ENCODE data around the gene TPCN2.
"Not testable (repeated sequence)": the region's sequence is repeated elsewhere in the genome, so short reads cannot be mapped to it uniquely, and the experiment has no call there.

The TPCN2 gene

DNA sequence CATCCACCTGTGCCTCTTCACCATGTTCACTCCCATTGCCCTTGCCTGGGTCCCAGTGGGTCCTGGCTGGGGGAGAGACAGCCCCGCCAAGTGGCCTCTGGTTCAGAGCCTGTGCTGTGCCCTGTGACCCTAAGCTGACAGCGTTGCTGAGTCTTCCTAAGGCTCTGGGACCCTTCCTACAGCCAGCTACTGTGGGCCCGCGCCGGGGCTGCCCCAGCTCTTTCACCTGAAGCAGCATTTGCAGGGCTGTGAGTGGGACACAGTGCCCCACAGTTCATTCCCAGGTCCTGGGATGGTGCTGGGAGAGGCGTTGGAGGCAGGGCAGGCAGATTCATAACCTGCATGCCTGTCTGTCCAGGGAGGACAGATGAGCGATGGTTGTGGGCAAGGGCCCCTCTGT is 10.7 kb downstream of the TPCN2 start:
- DNase-seq = no peak

- DNase-seq = no peak
Measured at GRCh38 chr11:69059985-69060384, 11.3 kb downstream of the TPCN2 start.

DNA sequence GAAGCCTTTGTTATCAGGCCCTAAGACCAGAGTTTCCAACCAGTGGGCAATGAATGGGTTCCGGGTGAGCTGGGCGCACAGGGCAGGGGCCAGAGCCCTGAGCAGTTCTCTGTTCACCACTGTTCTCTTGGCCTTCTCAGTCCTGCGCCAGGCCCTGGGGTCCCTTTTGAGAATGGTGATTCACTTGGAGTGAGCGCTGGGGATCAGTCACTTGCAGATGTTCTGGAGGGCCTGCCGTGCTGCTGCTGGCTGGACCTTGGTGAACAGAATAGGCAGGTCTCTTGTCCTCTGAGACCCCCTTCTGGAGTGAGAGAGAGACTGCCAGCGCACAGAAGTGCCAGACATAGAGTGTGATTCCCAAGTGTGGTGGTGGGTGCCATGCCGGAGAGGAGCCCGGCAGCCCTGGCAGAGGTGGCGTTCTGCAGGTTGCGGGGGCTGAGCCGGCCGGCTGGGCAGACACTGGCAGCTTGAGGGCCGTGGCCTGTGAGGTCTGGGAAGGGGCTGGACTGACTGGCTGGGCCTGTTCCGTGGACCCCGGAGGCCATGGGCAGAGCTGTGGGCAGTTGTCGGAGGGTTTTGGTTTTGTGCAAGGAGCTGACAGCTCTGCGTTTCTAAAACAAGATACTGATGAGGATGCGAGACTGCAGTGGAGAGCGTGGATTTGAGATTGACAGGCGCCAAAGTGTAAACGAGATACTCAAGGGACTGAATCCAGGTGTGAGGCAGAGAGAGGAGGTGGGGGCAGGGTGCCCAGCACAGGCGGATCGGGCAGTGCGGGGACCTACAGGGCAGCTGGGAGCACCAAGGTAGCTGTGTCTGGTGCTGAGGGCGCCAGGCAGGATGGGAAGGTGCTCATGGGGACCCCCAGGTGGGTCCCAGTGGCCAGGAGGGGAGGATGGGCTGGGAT is 12.3 kb downstream of the TPCN2 start:
- no peak for DNase-seq

DNA sequence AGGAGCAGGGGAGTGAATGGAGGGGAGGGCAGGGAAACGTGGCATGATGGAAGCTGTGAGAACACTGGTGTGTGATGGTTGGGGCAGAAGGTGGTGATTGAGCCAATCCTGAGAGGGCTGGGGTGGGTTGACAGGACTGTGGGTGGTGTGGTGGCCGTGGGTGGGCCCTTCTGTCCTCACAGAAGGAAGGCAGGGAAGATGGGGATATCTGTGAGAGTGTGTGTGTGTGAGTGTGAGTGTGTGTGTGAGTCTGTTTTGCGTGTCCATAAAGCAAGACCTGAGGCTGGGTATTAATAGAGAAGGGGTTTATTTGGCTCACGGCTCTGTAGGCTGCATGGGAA is 13.0 kb downstream of the TPCN2 start:
- no peak for DNase-seq

DNA sequence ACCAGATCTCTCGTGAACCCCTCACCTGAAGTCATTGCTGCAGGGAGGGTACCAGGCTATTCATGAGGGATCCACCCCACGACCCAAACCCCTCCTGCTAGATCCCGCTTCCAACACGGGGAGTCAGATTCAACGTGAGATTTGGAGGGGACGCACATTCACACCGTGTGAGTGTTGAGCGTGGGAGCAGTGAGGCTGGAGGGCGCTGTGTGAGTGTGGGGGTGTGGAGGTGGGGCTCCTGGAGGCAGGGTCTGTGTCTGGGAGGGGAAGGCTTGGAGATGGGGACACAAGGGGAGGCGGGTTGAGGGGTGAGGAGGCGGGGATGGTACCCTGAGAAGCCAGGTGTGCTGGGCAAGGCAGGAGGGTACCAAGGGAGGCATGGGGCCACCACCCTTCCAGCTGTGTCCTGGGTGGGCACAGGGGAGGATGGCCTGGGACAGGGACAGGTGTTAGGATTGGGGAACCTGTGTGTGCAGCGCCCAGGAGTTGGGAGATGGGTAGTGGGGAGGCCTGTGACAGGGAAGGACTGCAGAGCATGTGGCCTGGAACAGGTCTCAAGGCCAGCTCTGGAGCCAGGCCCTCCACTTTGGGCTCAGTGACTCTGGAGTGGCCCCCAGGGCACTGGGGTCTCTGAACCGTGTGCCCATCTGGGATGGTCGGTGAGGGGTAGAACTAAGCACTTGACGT is 13.6 kb downstream of the TPCN2 start:
- DNase-seq = no peak

- no peak for DNase-seq
Measured at GRCh38 chr11:69062873-69063651, 14.3 kb downstream of the TPCN2 start.

GRCh38 chr11:69063652-69064260 is 15.0 kb downstream of the TPCN2 start:
- no peak for DNase-seq

DNA sequence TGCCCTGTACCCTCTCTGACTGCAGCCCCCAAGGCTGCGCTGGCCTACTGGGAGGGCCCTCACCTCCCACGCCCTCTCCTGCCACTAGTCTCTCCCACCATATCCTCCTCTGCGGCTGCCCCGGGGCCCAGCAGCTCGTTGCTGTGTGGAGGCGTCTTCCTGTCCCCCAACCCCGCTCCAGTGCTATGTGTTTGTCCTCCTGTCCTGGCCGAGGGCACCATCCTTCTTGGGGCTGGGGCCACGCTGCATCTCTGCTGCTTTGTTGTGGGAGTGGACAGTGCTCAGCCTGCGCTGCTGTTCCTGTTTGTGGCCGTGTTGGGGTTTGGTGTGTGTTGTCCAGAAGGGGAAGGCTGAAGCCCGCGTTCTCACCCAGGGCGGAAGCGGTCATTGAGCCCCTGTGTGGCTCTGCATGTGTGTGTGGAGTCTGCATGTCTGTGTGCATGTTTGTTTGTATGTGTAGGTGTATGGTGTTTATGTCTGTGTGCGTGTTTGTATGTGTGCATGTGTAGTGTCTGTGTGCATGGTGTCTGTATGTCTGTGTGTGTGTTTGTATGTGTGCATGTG is 15.7 kb downstream of the TPCN2 start:
- DNase-seq = no peak

GRCh38 chr11:69065147-69065710 is 16.5 kb downstream of the TPCN2 start:
- DNase-seq = no peak

DNA sequence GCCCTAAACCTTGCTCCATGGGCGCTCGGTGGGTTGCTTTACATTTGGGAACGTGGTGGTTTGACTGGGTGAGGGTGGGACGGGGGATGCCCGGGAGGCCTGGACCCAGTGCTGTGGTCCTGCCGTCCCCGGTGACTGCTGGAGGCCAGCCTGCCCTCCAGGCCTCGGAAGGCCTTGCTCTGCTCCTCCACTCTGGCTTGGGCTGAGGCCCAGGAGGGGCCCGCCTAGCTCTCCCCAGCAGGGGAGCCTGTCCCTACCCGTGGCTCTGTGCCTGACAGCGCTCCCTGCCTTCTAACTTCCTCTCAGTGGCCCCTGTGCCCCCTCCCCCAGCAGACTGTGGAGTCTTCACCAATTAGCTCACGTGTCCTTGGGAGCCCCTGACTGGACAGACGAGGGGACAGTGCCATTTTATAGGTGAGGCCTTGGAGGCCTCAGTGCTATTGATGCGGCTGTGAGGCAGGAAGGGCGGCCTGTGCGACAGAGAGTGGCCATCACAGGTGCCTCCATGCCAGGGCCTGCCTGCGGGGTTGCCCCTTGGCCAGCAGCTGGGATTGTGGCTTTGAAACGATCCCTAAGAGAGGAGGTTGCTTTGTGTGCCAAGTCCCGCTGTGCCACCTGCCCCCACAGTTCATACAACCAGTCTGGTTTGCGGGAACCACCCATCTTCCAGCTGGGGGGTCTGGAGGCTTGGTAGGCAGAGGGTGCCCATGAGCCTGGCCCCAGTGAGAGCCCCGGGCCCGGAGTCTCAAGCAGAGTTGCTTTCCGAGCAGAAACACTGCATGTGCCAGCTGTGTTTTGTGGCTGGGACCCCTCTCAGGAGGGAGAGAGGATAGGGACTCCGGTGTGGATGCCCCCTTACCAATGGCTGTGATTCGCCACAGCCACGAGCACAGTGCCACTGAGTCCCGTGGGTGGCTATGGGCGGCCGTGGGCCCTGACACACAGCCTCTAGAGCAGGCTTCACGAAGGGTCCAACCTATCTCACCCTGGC is 17.7 kb downstream of the TPCN2 start:
- DNase-seq = no peak

DNA sequence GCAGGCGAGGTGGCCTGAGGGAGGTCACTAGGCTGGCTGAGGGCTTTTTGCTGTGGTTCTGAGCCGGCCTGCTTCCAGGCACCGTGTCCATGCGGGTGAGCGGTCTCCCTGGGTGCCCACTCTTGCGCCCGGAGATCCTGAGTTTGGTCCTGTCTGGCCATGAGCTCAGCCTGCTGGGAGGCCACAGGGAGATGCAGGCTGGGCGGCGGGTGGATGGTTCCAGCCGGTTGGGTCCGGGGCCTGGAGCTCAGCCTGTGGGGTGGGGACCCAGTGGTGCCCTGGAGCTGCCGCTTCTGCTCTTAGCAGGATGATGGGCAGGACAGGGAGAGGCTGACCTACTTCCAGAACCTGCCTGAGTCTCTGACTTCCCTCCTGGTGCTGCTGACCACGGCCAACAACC is 18.5 kb downstream of the TPCN2 start:
- no peak for DNase-seq

GRCh38 chr11:69071086-69071800 is 22.5 kb downstream of the TPCN2 start:
- DNase-seq = no peak

DNA sequence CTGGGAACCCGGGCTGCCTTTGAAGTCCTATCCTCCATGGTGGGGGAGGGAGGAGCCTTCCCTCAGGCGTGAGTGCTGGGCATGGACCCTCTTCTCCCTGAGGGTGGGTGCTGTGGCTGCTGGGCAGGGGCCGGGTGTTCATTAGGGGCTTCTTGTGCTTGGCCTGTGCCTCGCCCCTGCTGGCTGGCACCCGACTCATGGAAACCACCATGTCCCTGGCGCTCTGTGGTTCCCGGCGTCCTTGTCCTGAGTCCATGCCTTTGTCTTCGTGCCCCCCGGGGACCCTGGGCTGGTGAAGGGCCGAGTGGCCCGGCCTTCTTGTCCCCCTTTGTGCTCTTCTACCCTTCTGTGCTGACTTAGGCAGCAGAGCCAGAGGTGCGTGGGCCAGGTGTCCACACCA is 23.2 kb downstream of the TPCN2 start:
- DNase-seq = no peak

DNA sequence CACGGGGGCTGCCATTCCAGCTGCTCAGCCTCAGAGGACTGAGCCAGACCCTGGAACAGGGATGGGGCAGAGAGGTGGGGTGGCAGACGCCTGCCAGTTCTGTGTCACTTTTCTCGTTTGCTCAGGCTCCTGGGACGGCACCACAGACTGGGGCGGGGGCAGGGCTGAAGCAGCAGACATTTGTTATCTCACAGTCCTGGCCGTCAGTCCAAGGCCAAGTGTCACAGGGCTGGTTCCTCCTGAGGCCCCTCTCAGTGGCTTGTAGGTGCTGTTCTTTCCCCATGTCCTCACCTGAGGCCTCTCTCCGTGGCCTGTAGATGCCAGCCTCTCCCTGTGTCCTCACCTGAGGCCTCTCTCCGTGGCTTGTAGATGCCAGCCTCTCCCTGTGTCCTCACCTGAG is 24.7 kb downstream of the TPCN2 start:
- DNase-seq = no peak

- DNase-seq = no peak
Measured at GRCh38 chr11:69074375-69075140, 25.8 kb downstream of the TPCN2 start.

GRCh38 chr11:69075421-69076128 is 26.8 kb downstream of the TPCN2 start:
- DNase-seq = no peak

- DNase-seq = no peak
Measured at GRCh38 chr11:69076129-69076791, 27.5 kb downstream of the TPCN2 start.

DNA sequence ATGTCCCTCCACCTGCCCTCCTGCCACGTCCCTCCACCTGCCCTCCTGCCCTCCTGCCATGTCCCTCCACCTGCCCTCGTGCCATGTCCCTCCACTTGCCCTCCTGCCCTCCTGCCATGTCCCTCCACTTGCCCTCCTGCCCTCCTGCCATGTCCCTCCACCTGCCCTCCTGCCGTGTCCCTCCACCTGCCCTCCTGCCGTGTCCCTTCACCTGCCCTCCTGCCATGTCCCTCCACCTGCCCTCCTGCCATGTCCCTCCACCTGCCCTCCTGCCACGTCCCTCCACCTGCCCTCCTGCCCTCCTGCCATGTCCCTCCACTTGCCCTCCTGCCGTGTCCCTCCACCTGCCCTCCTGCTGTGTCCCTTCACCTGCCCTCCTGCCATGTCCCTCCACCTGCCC is 28.2 kb downstream of the TPCN2 start:
- DNase-seq = not testable (repeated sequence)

GRCh38 chr11:69078508-69078907 is 29.8 kb downstream of the TPCN2 start:
- DNase-seq = no peak

Measured in activated gamma-delta T cell treated with Interleukin-2 at 50 U/mL for 16 hours (primary cell).